Measurements from ENCODE around the gene ZNF236. TPM values are rescaled to one million over a fixed set of nuclear protein-coding genes. Genes with fewer than 3 reads are reported as not detected.
A peak's percentile ranks its signal among the peaks of the same experiment; 100 is the strongest.

ZNF236 gene
- total and polyA plus RNA-seq, 2 of the 8 experiments (the other 6 are each of a cell fraction or from before 2014, with no cell fraction given), result 6.7 to 14.5 TPM

DNA sequence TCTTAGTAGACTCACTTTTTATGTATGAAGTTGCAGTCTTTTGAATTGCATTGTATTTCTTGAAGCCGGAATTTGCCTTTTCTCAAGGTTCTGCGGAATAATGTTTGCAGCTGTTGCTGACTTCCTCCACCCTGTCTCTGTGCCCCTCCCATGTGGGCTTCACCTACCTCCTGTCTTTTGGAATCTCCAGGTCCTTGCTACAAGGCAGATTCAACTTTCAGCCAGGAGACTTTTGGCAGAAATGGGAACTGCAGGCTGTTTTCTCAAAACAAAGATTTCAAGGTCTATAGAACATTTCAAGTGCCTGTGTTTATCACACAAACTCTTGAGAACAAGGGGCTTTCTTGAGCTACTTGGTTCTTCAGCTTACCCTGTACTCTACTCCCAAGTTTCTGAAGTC is 25.6 kb downstream of the ZNF236 start:
- Histone ChIP-seq H2BK15ac (ENCODE audit: low read length) (no peak overlapping the region), H2BK20ac (ENCODE audit: low read length) (no peak overlapping the region), H4K20me1 (replicated peaks in 1 of 2; ENCODE audit: control insufficient read depth in 1 of 2, insufficient read depth in 2 of 2, low read length in 2 of 2) (no peaks in the 10 kb centered on the region), H3K4ac (replicated peaks; ENCODE audit: insufficient read length, low read depth, low read length) (no peak overlapping the region), H3K4me3 (ENCODE audit: extremely low read depth in 1 of 4, insufficient read depth in 2 of 4, low read depth in 3 of 4, low read length in 4 of 4) (no peak overlapping the region), H3K79me2 (ENCODE audit: control insufficient read depth in 1 of 2, insufficient read depth in 2 of 2, low read length in 2 of 2) (peaks cover 0 to 14% of the 10 kb centered on the region in 2 experiments; a peak in 2 of 4 replicates), H2AK5ac (ENCODE audit: low read depth, low read length) (no peak overlapping the region), H3K9ac (replicated peaks in 1 of 4; ENCODE audit: extremely low read depth in 1 of 4, low read depth in 3 of 4, low read length in 3 of 4) (no peak overlapping the region), H4K5ac (ENCODE audit: insufficient read length, low read depth, low read length) (no peak overlapping the region), H3K56ac (replicated peaks; ENCODE audit: insufficient read length, low read depth, low read length) (no peak overlapping the region), H3K79me1 (ENCODE audit: low read depth, low read length) (peaks cover 2% of the 10 kb centered on the region; the same call in 1 of the 2 replicates), H3K23me2 (ENCODE audit: low read depth, low read length) (no peaks in the 10 kb centered on the region), H3K27ac (ENCODE audit: low read depth, low read length) (no peak overlapping the region), H3K4me2 (ENCODE audit: insufficient read depth in 1 of 2, low read depth in 2 of 2, low read length in 2 of 2) (no peak overlapping the region), H3K4me1 (replicated peaks in 1 of 4; ENCODE audit: control insufficient read depth in 3 of 4, insufficient read depth in 4 of 4, low read length in 3 of 4) (no peaks in the 10 kb centered on the region), H2BK12ac (ENCODE audit: low read depth, low read length) (no peak overlapping the region), H3K36me3 (ENCODE audit: control insufficient read depth in 2 of 4, insufficient read depth in 4 of 4, low read length in 3 of 4) (peaks cover 0 to 6% (median 1%) of the 10 kb centered on the region in 4 experiments; a peak in 3 of 8 replicates), H2BK5ac (ENCODE audit: low read depth, low read length) (no peak overlapping the region), H3K14ac (ENCODE audit: insufficient read length) (no peak overlapping the region), H3K18ac (ENCODE audit: extremely low read depth, low read length) (no peak overlapping the region), H4K8ac (ENCODE audit: extremely low read depth, insufficient read depth, low read length) (no peak overlapping the region), H2AFZ (ENCODE audit: low read length) (no peak overlapping the region), H3K27me3 (replicated peaks in 1 of 4; ENCODE audit: control insufficient read depth in 3 of 4, extremely low read depth in 1 of 4, insufficient read depth in 3 of 4, low read length in 3 of 4) (no peaks in the 10 kb centered on the region), H3K23ac (ENCODE audit: insufficient read length) (no peak overlapping the region), H4K91ac (replicated peaks; ENCODE audit: insufficient read length, low read length) (no peak overlapping the region), H2BK120ac (replicated peaks; ENCODE audit: low read depth, low read length) (no peak overlapping the region), H3K9me3 (ENCODE audit: insufficient read depth in 2 of 2, low read depth in 1 of 2, low read length in 1 of 2) (no peaks in the 10 kb centered on the region)
- CTCF ChIA-PET (ENCODE audit: partially characterized antibody), result interaction anchor here (0.6 to 2.0 kb wide), 13 partner anchors 11 to 136 kb away, joined by 3 to 9 read pairs (median 5); no protein-coding TSS in a partner anchor
- 47% methylated on average over 2 of the region's 2 CpGs; no CpG with 5 or more reads in 1 of the 2 experiments for WGBS, 2 experiments (ENCODE audit: extremely low coverage in 1 of 2, insufficient coverage in 1 of 2, insufficient read length in 1 of 2, insufficient replicate concordance in 2 of 2, low coverage in 1 of 2, low lambda C conversion rate in 2 of 2, missing lambda C conversion rate in 1 of 2)
- POLR2A ChIA-PET (ENCODE audit: partially characterized antibody), result interaction anchor here (1.0 kb wide), 1 partner anchor 26 kb away, joined by 3 read pairs; the partner anchor contains the start of gene ZNF236
- DNase-seq (ENCODE audit: low read depth in 1 of 2, low spot score in 2 of 2), result peak in 1 of 2 experiments; percentile 23
- peak; percentile 92 for FAIRE-seq
- peak; percentile 19 to 39; a peak in 3 of 4 replicates for TF ChIP-seq RAD21 (IDR thresholded peaks at IDR 0.05 in 1 of 2, conservative IDR thresholded peaks at IDR 0.05 in 1 of 2; ENCODE audit: low read depth in 2 of 2, low read length in 2 of 2)
- TF ChIP-seq, protein P1, sequence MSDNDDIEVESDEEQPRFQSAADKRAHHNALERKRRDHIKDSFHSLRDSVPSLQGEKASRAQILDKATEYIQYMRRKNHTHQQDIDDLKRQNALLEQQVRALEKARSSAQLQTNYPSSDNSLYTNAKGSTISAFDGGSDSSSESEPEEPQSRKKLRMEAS (IDR thresholded peaks at IDR 0.05), result no peak
- TF ChIP-seq, protein P2, sequence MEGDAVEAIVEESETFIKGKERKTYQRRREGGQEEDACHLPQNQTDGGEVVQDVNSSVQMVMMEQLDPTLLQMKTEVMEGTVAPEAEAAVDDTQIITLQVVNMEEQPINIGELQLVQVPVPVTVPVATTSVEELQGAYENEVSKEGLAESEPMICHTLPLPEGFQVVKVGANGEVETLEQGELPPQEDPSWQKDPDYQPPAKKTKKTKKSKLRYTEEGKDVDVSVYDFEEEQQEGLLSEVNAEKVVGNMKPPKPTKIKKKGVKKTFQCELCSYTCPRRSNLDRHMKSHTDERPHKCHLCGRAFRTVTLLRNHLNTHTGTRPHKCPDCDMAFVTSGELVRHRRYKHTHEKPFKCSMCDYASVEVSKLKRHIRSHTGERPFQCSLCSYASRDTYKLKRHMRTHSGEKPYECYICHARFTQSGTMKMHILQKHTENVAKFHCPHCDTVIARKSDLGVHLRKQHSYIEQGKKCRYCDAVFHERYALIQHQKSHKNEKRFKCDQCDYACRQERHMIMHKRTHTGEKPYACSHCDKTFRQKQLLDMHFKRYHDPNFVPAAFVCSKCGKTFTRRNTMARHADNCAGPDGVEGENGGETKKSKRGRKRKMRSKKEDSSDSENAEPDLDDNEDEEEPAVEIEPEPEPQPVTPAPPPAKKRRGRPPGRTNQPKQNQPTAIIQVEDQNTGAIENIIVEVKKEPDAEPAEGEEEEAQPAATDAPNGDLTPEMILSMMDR (IDR thresholded peaks at IDR 0.05; ENCODE audit: control extremely low read depth in 1 of 3, insufficient read depth in 1 of 3, low read depth in 1 of 3, low read length in 3 of 3), result peak in 2 of 3 experiments; percentile 36 to 46; a peak in 3 of 4 replicates

Data from H1 (cell line).